Stimulated activated CD8-positive, alpha-beta memory T cell treated with anti-CD3 and anti-CD28 coated beads, Interleukin-4, amount 100 ng/mL, for 4 hours (primary cell): ENCODE measurements around the gene HTT.
"Not testable (repeated sequence)": the region's sequence is repeated elsewhere in the genome, so short reads cannot be mapped to it uniquely, and the experiment has no call there.

Experiments
- DNase-seq, 2 donors: peaks; one replicate each; pipeline ENCODE4 v3.0.0-alpha.2; 2020; ENCODE audit warnings: low read depth in 2 of 2, low spot score in 1 of 2

The HTT gene

DNA sequence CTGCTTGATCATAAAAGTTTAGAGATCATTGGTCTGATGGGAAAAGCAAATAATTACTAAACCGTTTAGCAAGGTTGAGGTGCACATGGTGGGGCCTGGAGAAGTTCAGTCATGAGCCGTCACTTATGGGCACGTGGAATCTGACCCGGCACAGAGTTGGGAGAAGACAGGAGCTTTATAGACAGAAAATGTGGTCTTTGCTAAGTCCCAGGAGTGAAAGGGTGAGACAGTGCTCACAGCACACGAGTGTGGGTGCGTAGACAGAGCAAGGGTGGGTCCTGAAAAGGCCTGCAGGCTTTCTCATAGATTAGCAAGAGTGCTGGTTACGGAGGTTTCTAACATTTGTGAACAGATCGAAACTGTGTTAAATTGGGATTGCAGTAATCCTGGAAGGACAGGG is 43.8 kb downstream of the HTT start:
- no peak for DNase-seq

DNA sequence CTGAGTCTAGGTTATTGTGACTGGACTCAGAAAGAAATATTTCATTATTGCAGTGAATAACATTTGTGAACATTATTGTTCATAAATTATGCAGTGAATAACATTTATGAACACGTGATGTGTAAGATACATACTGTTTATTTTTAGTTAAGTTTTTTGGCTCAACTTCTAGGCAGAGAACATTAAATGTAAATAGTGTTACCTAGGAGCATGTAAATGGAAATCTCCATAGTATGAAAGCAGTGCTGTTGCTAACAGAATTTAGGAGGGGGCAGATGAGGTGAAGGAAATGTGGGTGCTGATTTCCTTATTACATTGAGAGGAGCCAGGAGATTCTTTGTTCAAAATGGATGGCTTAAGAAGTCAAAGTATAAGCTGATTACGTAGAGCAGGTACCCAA is 45.0 kb downstream of the HTT start:
- DNase-seq: no peak

DNA sequence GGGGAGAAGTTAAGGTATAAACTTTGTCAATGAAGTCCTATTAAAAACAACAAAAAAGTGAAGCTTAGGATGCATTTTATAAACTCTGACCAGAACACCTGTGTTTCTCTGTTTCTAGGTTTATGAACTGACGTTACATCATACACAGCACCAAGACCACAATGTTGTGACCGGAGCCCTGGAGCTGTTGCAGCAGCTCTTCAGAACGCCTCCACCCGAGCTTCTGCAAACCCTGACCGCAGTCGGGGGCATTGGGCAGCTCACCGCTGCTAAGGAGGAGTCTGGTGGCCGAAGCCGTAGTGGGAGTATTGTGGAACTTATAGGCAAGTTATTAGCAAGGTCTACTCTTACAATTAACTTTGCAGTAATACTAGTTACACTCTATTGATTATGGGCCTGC is 46.6 kb downstream of the HTT start:
- no peak for DNase-seq

DNA sequence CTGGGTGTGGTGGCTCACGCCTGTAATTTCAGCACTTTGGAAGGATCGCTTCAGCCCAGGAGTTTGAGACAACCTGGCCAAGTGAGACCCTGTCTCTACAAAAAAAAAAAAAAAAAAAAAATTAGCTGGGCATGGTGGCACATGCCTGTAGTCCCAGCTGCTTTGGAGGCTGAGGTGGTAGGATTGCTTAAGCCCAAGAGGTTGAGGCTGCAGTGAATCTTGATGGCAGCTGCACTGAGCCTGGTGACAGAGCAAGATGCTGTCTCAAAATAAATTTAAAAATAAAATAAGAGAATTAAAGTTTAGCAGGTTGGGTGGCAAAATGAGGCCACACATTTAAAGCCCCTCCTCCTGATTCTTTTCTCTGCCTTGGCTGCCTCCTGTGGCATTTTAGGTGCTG is 47.1 kb downstream of the HTT start:
- no peak for DNase-seq

DNA sequence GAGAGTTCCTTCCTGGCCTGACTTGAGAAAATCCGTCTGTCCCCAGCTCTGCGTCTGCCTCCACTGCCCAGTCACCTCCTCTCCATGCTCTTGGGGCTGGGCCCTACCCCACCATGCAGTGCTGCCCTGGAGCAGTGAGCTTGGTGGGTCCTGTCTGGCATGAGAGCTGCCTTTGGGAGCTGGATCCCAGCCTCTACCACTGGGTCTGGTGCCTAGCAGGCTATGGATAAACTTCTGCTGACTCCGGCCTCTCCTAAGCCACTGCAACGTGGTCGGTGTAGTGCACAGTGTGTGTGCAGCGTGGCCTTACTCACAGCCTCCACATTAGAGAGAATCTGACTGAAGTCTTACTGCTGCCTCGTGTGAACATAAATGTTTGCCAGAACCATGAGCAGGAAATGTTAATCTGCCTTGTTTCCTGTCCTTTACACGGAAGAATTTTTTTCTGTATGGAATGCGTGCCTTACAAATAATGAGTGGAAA is 47.6 kb downstream of the HTT start:
- no peak for DNase-seq

DNA sequence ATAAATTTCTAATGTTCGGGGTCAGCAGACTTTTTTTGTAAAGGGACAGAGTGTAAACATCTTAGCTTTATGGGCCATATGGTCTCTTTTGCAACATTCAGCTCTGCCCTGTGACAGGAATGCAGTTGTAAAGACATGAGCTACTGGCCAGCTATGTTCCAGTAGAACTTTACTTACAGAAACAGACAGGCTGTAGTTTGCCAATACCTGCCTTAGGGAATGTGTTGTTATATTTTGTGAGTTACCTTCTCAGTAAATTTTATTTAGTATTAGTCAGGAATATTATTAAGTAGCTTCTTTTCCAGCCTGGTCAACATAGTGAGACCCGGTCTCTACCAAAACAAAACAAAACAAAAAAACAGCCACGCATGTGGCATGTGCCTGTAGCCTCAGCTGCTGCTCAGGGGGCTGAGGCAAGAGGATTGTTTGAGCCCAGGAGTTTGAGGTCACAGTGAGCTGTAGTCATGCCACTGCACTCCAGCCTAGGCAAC is 48.7 kb downstream of the HTT start:
- DNase-seq: no peak

DNA sequence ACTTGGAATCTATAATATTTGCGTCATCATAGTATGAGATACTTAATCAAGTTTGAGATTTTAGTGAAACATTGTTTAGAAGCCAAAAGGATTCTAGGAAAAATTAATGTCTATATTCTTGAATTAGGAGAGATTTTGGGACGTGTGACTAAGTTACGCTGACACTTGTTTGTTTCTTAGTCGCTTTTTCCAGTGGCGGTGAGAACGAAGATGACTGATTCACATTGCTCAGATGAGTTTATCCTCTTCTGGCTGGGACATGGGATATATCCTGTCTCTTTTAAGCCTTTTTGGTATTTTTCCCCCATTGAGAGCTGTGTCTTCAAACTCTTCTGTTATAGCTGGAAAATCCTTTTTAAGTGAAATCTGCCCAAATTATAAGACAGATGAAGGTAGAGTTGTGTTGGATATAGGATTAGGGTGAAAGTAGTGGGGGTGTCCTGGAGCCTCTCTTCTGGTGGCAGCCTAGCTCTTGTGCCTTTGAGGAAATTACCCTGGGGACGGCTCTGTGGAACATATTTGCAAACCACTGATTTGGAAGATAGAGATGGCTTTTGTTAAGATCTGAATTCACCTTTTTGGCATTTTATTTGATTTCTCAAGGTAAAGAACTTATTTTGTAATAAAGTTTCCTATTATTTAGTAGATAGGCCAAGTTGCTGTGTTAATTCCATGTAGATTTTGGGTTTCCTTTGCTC is 49.7 kb downstream of the HTT start:
- DNase-seq: no peak

DNA sequence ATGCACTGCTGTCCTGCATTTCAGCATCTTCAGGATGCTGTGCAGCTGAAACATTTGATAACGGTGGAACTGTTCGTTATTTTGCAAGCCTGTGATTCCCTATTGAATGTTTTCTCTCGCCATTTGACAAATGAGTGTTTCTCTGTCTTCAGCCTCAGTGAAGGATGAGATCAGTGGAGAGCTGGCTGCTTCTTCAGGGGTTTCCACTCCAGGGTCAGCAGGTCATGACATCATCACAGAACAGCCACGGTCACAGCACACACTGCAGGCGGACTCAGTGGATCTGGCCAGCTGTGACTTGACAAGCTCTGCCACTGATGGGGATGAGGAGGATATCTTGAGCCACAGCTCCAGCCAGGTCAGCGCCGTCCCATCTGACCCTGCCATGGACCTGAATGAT is 52.6 kb downstream of the HTT start:
- no peak for DNase-seq

DNA sequence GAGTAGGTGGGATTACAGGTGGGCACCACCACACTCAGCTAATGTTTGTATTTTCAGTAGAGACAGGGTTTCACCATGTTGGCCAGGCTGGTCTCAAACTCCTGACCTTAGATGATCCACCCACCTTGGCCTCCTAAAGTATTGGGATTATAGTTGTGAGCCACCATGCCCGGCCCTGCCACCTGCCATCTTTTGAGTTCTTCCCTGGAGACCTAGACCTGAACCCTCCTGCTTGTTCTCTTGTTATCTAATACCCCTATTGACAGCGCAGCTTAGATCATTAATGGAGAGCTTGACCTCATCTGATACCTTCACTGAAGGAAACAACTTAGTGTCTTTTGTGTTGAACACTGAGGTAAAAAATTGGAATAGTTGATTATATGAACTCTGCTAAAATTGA is 53.6 kb downstream of the HTT start:
- no peak for DNase-seq

DNA sequence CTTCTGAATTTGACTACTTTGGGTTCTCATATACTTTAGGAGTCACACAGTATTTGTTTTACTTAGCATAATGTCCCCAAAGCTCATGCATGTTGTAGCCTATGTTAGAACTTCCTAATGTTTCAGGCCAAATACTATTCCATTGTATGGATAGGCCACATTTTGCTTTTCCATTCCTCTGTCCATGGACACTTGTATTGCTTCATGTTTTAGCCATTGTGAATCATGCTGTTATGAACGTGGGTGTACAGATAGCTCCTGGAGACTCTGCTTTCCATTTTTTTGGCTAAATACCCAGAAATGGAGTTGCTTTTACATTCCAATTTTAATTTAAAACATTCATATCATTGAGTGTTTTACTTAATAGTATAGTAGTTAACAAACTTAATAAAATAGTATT is 54.5 kb downstream of the HTT start:
- no peak for DNase-seq

DNA sequence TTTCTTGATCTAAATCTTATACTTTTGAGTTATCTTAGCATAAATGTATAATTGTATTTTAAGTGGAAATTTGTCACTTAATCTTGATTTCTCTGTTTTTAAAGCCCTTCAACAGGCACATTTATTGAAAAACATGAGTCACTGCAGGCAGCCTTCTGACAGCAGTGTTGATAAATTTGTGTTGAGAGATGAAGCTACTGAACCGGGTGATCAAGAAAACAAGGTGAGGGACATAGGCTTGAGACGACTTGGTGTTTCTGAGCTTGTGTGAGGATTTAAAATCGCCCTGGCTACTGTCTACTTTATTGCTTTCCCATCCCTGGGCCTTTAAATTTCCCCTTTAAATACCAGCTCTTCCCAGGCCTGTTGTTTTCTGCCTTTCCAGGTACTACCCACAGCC is 55.7 kb downstream of the HTT start:
- no peak for DNase-seq

DNA sequence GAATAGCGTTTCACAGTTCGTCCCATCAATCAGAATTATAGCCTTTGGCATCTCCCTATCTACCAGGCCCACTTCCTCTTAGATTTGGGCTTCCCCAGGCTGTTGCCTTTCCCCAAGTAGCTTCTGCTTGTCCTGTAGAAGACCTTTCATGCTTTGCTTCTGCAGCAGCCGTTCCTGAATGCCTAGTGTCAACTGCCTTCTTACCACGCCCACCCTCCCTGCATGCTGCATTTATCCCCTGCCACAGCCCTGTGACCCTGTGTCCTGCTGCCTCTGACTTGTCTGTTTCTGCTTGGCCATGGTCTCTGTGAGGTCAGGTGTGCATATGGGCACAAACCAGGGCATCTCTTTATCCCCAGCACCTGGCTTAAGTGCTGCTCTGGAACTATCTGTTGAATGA is 56.3 kb downstream of the HTT start:
- DNase-seq: no peak

DNA sequence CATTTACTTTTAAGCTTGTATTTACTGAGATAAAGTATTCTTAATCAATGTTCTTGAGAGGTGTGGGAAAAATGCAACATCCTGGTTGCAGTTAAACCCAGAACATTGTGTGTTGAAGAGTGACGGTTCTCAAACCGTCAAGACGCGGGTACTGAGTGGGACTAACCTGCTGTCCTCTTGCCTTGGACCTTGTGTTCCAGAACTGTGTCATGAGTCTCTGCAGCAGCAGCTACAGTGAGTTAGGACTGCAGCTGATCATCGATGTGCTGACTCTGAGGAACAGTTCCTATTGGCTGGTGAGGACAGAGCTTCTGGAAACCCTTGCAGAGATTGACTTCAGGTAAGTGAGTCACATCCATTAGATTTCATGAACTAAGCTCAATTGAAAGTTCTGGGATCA is 59.7 kb downstream of the HTT start:
- no peak for DNase-seq

DNA sequence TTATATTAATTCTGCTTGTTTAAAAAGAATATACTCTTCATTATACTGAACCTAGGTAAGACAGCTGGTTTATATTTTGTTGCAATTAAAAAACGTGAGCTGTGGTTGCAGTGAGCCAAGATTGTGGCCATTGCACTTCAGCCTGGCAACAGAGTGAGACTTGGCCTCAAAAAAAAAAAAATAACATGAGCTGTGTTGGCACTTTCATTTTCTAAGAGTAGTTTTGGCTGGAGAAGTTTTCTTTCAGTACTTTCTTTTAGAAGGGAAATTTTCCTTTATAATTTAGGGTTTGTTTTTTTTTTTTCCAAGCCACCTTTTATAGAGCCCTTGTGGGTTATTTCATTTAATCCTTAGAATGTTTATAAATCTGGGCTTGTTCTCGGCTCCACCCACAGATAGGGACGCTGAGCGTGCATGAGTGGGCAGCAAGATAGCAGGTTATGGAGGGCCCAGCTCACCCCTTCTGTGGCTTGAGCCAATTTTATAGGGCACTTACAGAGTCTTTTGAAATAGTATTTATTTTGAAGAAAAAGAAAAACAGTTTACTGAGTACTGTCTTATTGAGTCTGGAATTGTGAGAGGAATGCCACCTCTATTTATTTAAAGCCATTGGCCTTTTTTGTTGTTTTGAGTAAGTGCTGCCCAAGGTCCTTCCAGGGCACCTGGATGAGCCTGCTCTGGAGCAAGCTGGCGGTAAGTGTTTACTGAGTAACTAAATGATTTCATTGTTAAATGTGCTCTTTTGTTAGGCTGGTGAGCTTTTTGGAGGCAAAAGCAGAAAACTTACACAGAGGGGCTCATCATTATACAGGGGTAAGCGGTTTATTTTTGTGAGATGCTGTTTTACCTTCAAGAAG is 60.9 kb downstream of the HTT start:
- no peak for DNase-seq

DNA sequence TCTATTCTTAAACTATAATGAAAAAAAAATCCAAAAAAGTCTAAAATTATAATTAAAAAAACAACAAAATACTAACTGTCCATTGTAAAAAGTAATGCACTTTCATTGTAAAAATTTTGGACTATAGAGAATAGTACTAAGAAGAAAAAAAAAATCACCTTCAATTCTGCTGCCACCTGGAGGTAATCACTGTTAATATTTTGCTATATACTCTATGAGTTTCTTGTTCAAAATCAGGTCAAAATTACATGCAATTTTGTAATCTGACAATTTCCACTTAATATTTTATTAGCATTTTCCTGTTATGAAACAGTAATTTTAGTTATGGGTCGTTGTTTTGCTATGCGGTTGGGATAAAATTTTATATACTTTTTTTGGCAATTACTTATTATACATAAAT is 62.0 kb downstream of the HTT start:
- no peak for DNase-seq

DNA sequence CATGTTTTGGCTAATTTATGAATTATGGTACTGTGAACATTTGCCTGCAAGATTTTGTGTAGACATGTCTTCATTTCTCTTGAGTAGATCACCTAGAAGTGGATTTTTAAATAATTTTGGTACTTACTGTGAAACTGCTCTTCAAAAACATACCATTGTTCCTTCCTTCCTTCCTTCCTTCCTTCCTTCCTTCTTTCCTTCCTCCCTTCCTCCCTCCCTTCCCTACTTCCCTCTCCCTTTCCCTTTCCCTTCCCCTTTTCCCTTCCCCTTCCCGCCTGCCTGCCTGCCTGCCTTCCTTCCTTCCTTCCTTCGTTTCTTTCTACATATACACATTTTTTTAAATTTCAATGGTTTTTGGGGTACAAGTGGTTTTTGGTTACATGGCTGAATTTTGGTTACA is 63.4 kb downstream of the HTT start:
- no peak for DNase-seq

DNA sequence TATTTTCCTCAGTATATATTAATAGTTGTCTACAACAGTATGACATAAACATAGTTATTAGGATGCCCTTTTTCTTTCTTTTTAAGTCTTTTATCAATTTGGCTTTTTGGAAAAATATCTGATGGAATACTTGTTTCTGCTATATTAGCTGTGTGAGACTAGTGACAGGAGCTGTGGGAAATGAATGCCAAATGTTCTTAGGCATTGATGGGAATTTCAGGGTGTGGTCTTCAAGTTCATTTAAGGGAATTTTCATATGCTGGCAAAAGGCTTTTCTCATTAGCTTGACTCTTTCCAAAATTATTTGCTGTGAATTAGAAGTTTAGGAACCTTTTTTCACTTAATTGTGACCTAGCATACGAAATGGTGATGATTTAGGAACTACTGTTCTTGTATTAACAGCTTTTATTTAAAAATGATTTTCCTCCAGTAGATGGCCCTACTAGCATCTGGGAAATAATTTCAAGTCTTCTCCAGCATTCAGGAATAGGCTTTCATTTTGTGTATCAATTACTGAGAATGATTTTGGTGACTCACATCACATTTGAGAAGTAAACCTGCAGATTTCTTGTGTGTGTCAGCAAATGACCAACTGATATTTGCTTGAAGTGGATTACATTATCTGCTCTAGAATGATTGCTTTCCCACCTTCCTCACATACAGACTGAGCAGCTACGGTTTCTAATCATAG is 70.9 kb downstream of the HTT start:
- DNase-seq: no peak

DNA sequence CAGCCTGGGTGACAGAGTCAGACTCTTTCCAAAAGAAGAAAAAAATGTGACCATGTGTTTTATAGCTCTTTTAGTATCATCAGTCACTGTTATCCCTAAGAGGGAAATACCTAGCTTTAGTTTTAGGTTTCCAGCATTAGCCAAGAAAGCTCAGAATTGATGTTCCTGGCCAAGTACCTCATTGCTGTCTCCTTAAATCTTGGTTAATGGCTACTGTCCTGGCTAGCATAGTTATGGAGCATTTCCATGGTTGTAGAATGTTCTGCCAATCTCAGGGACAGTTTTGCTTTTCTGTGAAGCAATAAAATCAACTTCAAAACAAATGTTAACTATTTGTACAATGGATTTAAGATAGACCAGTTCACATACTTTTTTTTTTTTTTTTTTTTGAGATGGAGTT is 74.4 kb downstream of the HTT start:
- no peak for DNase-seq

DNA sequence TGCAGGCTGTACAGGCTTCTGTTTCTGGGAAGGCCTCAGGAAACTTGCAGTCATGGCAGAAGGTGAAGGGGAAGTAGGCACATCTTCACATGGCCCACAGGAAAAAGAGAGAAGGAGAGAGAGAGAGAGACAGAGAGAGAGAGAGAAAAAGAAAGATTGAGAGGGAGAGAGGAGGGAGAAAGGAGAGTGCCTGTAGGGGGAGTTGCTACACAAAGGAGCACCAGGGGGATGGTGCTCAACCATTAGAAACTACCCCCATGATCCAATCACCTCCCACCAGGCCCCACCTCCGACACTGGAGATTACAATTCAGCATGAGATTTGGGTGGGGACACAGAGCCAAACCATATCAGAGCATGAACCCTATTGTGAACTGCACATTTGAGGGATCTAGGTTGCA is 76.8 kb downstream of the HTT start:
- not testable (repeated sequence) for DNase-seq

DNA sequence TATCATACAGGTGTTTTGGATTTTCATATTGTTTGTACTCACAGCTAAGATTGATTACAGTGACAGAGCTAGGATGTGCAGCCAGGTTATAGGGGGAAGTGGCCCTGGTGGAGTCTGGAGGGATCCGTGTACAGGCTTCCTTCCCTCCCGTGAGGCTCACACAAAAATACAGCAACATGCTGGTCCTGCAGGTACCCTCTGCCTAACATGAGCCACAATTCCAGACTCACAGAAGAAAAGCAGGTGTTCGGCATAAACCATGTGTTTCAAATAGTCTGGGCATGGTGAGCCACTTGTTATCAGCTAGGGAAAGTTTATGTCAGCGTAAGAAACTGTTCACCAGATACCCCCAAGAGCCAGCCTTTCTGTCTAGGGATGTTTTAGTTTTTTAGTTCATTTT is 82.9 kb downstream of the HTT start:
- no peak for DNase-seq

DNA sequence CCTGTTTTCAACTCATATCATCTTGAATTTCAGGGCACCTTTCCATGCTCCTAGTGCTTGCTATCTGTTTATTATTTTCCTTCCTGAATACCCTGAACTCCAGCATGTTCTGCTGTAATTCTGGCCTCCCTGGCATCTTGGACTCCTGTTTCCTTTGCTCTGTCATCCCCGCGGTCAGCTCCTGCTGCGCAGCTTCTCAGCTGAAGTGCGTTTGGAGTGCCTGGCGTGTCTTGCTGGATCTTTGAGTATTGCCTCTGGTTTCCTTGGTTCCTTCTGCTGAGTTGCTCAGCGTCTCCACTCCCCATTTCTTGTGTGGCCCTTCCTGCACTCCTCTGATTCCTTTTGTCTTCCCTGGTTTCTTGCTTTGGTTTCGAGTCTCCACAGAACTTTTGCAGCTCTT is 84.4 kb downstream of the HTT start:
- DNase-seq: no peak

DNA sequence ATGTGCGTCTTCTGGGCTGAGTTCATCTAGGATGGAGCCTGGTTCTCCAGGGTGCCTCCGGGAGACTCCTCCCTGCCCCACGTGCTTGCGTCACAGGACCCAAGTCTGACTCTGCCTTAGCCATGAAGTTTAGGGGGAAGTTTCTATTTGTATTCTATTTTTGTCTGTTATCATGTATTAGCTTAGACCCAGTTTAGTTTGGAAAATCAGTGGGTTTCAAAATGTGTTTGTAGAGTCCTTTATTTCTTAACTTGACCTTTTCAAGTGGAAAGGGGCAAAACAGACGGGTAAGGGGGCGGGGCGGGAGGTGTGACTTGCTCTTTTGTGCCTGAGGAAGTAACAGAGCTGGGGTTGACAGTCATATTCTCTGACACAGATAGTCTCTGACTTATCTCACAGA is 86.0 kb downstream of the HTT start:
- DNase-seq: no peak
